Measurements from ENCODE around the gene CD83.
"Not testable (repeated sequence)": the region's sequence is repeated elsewhere in the genome, so short reads cannot be mapped to it uniquely, and the experiment has no call there.

Gene CD83

GRCh38 chr6:14117158-14118090 is at the start of gene CD83:
CD83 (plus strand) TSS chr6:14117772; CDS start chr6:14117812, 40 bp downstream.
- peak within 1 kb of the TSS; percentile 73 for H3K4me3 ChIP-seq (ENCODE audit: low read depth, low read length)

- no peak overlapping the region for H3K4me3 ChIP-seq (ENCODE audit: low read depth, low read length)
These were observed 49.4 kb upstream of the CD83 start for GRCh38 chr6:14068133-14068532.

GRCh38 chr6:14068623-14069022 is 48.9 kb upstream of the CD83 start:
- H3K4me3 ChIP-seq (ENCODE audit: low read depth, low read length): no peak overlapping the region

GRCh38 chr6:14070457-14070856 is 47.1 kb upstream of the CD83 start:
- no peak overlapping the region for H3K4me3 ChIP-seq (ENCODE audit: low read depth, low read length)

- H3K4me3 ChIP-seq (ENCODE audit: low read depth, low read length): no peak overlapping the region
These were observed 45.5 kb upstream of the CD83 start for GRCh38 chr6:14072084-14072483.

GRCh38 chr6:14073561-14074354 is 43.8 kb upstream of the CD83 start:
- not testable (repeated sequence) for H3K4me3 ChIP-seq (ENCODE audit: low read depth, low read length)

- H3K4me3 ChIP-seq (ENCODE audit: low read depth, low read length): no peak overlapping the region
These were observed 43.0 kb upstream of the CD83 start for GRCh38 chr6:14074476-14075094.

GRCh38 chr6:14075095-14075503 is 42.5 kb upstream of the CD83 start:
- no peak overlapping the region for H3K4me3 ChIP-seq (ENCODE audit: low read depth, low read length)

- H3K4me3 ChIP-seq (ENCODE audit: low read depth, low read length): no peak overlapping the region
These were observed 40.2 kb upstream of the CD83 start for GRCh38 chr6:14077193-14077867.

GRCh38 chr6:14079433-14079832 is 38.1 kb upstream of the CD83 start:
- H3K4me3 ChIP-seq (ENCODE audit: low read depth, low read length): no peak overlapping the region

GRCh38 chr6:14079971-14080370 is 37.6 kb upstream of the CD83 start:
- H3K4me3 ChIP-seq (ENCODE audit: low read depth, low read length): no peak overlapping the region

- no peak overlapping the region for H3K4me3 ChIP-seq (ENCODE audit: low read depth, low read length)
These were observed 36.4 kb upstream of the CD83 start for GRCh38 chr6:14081126-14081525.

GRCh38 chr6:14082771-14083170 is 34.8 kb upstream of the CD83 start:
- H3K4me3 ChIP-seq (ENCODE audit: low read depth, low read length): no peak overlapping the region

GRCh38 chr6:14083262-14083661 is 34.3 kb upstream of the CD83 start:
- H3K4me3 ChIP-seq (ENCODE audit: low read depth, low read length): no peak overlapping the region

GRCh38 chr6:14083751-14084150 is 33.8 kb upstream of the CD83 start:
- no peak overlapping the region for H3K4me3 ChIP-seq (ENCODE audit: low read depth, low read length)

- H3K4me3 ChIP-seq (ENCODE audit: low read depth, low read length): no peak overlapping the region
These were observed 33.2 kb upstream of the CD83 start for GRCh38 chr6:14084388-14084787.

- H3K4me3 ChIP-seq (ENCODE audit: low read depth, low read length): no peak overlapping the region
These were observed 32.3 kb upstream of the CD83 start for GRCh38 chr6:14085176-14085787.

- H3K4me3 ChIP-seq (ENCODE audit: low read depth, low read length): no peak overlapping the region
These were observed 30.9 kb upstream of the CD83 start for GRCh38 chr6:14086701-14087100.

- no peak overlapping the region for H3K4me3 ChIP-seq (ENCODE audit: low read depth, low read length)
These were observed 28.9 kb upstream of the CD83 start for GRCh38 chr6:14088600-14089192.

- H3K4me3 ChIP-seq (ENCODE audit: low read depth, low read length): no peak overlapping the region
These were observed 28.3 kb upstream of the CD83 start for GRCh38 chr6:14089224-14089623.

All from iPS-11a (cell line).